ENCODE measurements around the gene IARS2. TPM values are rescaled to one million over a fixed set of nuclear protein-coding genes. Genes with fewer than 3 reads are reported as not detected.

The IARS2 gene
- total RNA-seq, 1 donor from 2014 or later: 41.0 TPM

DNA sequence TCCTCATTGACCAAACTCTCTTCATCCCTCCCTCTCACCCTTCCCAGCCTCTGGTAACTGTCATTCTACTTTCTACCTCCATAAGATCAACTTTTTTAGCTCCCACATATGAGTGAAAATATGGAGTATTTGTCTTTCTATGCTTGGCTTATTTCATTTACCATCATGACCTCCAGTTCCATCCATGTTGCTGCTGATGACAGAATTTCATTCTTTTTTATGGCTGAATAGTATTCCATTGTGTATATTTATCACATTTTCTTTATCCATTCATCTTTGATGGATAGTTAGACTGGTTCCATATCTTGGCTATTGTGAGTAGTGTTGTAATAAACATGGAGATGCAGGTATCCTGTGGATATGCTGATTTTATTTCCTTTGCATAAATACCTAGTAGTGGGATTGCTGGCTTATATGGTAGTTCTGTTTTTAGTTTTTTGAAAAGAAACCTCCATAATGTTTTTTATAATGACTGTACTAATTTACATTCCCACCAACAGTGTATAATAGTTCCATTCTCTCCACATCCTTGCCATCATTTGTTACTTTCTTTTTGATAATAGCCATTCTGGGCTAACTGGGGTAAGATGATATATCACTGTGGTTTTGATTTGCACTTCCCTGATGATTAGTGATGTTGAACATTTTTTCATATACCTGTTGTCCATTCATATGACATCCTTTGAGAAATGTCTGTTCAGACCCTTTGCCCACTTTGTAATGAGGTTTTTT is 35.7 kb downstream of the IARS2 start:
- no peaks in the 10 kb centered on the region for H3K27me3 ChIP-seq
- intact Hi-C loops (cut with DNase I): no loop called here
- H3K9me3 ChIP-seq: no peaks in the 10 kb centered on the region
- H3K27ac ChIP-seq: no peak overlapping the region
- no peak overlapping the region for H3K4me3 ChIP-seq
- peaks cover 33 to 50% of the 10 kb centered on the region in 2 donors for H3K36me3 ChIP-seq
- TF ChIP-seq, protein P1, sequence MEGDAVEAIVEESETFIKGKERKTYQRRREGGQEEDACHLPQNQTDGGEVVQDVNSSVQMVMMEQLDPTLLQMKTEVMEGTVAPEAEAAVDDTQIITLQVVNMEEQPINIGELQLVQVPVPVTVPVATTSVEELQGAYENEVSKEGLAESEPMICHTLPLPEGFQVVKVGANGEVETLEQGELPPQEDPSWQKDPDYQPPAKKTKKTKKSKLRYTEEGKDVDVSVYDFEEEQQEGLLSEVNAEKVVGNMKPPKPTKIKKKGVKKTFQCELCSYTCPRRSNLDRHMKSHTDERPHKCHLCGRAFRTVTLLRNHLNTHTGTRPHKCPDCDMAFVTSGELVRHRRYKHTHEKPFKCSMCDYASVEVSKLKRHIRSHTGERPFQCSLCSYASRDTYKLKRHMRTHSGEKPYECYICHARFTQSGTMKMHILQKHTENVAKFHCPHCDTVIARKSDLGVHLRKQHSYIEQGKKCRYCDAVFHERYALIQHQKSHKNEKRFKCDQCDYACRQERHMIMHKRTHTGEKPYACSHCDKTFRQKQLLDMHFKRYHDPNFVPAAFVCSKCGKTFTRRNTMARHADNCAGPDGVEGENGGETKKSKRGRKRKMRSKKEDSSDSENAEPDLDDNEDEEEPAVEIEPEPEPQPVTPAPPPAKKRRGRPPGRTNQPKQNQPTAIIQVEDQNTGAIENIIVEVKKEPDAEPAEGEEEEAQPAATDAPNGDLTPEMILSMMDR (IDR thresholded peaks at IDR 0.05): no peak
- H3K4me1 ChIP-seq: no peaks in the 10 kb centered on the region
- DNase-seq (ENCODE audit: low spot score in 2 of 2): no peak

DNA sequence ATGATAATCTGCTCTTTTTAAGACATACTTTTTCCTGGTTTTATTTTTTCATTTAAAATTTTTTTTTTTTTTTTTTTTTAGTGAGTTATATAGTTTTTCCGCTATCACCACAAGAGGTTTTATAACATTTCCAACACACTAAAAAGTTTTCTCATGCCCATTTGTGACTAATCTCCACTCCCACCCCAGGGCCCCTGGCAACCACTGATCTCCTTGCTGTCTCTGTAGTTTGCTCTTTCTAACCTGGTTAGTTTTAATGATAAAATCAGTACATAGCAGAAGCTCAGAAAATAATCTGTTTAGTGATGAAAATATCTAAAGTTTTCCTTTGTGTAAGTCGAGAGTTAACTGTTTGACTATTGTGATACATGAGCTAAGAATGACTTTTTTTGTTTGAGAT is 41.8 kb downstream of the IARS2 start:
- H3K9me3 ChIP-seq: no peaks in the 10 kb centered on the region
- no peaks in the 10 kb centered on the region for H3K27me3 ChIP-seq
- H3K27ac ChIP-seq: no peak overlapping the region
- peaks cover 0 to 12% of the 10 kb centered on the region in 2 donors for H3K4me1 ChIP-seq
- no peak overlapping the region for H3K4me3 ChIP-seq
- TF ChIP-seq, protein P1 (IDR thresholded peaks at IDR 0.05): no peak
- intact Hi-C loops (cut with DNase I): no loop called here
- DNase-seq (ENCODE audit: low spot score in 2 of 2): no peak
- peaks cover 25 to 33% of the 10 kb centered on the region in 2 donors for H3K36me3 ChIP-seq

DNA sequence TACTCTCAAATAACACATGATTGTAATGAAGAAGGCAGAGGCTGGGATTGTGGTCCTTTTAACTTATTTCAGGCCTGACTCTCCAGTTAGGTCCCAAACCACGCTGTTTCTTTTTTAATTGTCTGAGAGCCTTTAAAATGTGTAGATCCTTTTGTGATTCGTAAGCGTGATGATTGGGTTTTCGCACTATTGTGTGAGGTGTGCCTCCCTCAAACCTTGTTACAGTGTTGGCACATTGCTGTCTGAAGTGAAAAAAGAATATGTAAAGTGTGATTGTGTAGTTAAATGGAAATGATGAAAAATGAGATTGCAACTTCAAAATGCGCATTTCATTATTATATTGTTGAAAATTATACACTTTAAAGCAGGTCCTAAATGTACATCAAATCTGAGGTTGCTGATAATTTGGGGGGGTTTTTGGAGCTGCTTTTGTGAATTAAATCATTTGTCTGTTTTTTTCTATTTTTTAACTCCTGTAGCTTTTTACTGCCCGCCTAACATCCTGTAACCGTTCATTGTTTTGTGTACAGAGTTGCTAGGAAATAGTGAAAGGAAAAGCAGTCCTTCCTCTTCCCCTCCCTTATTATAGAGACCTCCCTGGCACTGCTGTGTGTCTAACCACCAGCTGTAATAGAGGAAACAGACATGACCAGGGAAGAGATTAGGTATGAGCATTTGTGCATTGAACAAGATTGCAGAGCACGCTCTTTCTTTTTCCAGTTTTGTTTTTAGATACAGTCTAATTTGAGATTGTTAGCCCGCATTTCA is 43.3 kb downstream of the IARS2 start:
- Histone ChIP-seq H3K36me3 (peaks cover 26 to 40% of the 10 kb centered on the region in 2 donors), H3K4me1 (peaks cover 0 to 12% of the 10 kb centered on the region in 2 donors), H3K9me3 (no peaks in the 10 kb centered on the region), H3K27ac (peak overlapping the region; percentile 20 to 32), H3K27me3 (no peaks in the 10 kb centered on the region), H3K4me3 (no peak overlapping the region)
- intact Hi-C loops (cut with DNase I): no loop called here
- DNase-seq (ENCODE audit: low spot score in 2 of 2): no peak
- TF ChIP-seq, protein P1 (IDR thresholded peaks at IDR 0.05): no peak

DNA sequence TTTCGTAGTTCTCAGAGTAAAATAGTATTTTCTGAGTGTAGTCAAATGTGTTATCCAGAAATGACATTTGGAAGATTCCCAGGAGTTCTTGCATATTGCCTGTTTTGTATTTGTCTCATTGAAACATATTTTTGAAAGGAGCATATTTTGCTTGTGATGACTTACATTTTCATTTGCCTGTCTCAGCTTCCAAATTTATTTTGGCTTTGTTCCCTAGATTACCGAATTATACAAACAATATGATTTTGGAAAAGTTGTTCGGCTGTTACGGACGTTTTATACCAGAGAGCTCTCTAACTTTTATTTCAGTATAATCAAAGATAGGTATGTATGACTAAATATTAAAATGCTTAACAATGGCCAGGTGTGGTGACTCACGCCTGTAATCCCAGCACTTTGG is 46.0 kb downstream of the IARS2 start:
- no peak for DNase-seq (ENCODE audit: low spot score in 2 of 2)
- TF ChIP-seq, protein P1 (IDR thresholded peaks at IDR 0.05): no peak
- Histone ChIP-seq H3K27me3 (no peaks in the 10 kb centered on the region), H3K4me3 (peak overlapping the region; percentile 11 to 28), H3K27ac (peak overlapping the region; percentile 78 to 79), H3K36me3 (peaks cover 16 to 20% of the 10 kb centered on the region in 2 donors), H3K4me1 (peaks cover 0 to 12% of the 10 kb centered on the region in 2 donors), H3K9me3 (no peaks in the 10 kb centered on the region)
- intact Hi-C loops (cut with DNase I): no loop called here

DNA sequence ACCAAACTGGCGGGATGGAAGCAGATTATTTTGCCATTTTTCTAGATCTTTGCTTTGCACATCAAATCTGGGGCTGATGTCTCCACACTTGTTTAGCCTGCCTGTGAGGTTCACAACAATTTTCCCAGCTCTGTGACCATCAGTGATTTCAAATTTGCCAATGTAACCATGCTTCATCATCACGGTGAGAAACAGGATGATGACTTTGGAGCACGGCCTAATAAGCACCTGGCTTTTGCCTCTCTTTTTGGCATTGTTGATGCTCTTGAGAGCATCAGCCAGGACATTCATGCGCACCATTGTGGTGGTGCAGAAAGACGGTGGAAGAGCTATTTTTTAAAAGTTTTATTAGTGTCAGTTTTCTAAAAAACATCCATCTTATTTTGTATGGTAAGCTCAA is 50.1 kb downstream of the IARS2 start:
- Histone ChIP-seq H3K4me1 (peaks cover 0 to 10% of the 10 kb centered on the region in 2 donors), H3K27me3 (no peaks in the 10 kb centered on the region), H3K9me3 (no peaks in the 10 kb centered on the region), H3K27ac (no peak overlapping the region), H3K36me3 (peaks cover 13 to 36% of the 10 kb centered on the region in 2 donors), H3K4me3 (no peak overlapping the region)
- TF ChIP-seq, protein P1 (IDR thresholded peaks at IDR 0.05): no peak
- no peak for DNase-seq (ENCODE audit: low spot score in 2 of 2)
- intact Hi-C loops (cut with DNase I): no loop called here
